Fibroblast of lung (primary cell): ENCODE measurements around the gene RTN4. TPM values are rescaled to one million over a fixed set of nuclear protein-coding genes. Genes with fewer than 3 reads are reported as not detected.
A peak's percentile ranks its signal among the peaks of the same experiment; 100 is the strongest.

Experiments
- DNase-seq, 2 donors: peaks; one replicate each; pipeline versions ENCODE4 v3.0.0 to v3.0.0-alpha.2; 2010; ENCODE audit warnings: low read depth in 2 of 2
- H2AFZ ChIP-seq: 2 replicates; pipeline ENCODE4 v1.5.1; 2012; ENCODE audit warnings: low read length, control low read depth, inconsistent platforms
- H3K27ac ChIP-seq: 2 replicates; pipeline ENCODE4 v1.5.1; 2011; ENCODE audit warnings: low read length, control low read depth; ENCODE audit not compliant: insufficient read depth
- H3K27me3 ChIP-seq: 2 replicates; pipeline ENCODE4 v1.5.1; 2011; ENCODE audit warnings: mild to moderate bottlenecking, low read length; ENCODE audit not compliant: control insufficient read depth, insufficient read depth
- H3K36me3 ChIP-seq: 2 replicates; pipeline ENCODE4 v1.5.1; 2011; ENCODE audit warnings: low read length; ENCODE audit not compliant: control insufficient read depth, insufficient read depth
- H3K4me1 ChIP-seq: 2 replicates; pipeline ENCODE4 v1.5.1; 2011; ENCODE audit warnings: low read length; ENCODE audit not compliant: control insufficient read depth, insufficient read depth; ENCODE audit errors: extremely low read depth
- H3K4me2 ChIP-seq: 2 replicates; pipeline ENCODE4 v1.5.1; 2011; ENCODE audit warnings: low read length, control low read depth; ENCODE audit not compliant: insufficient read depth; ENCODE audit errors: extremely low read depth
- H3K4me3 ChIP-seq, 4 experiments: fragments of 200-600 bp in 1 of 4; sonication (generic) in 1 of 4; replicated peaks in 1 of 4; 2 replicates each; pipeline ENCODE4 v1.5.1; 2011 to 2016; ENCODE audit warnings: low read length in 4 of 4, low read depth in 3 of 4, mild to moderate bottlenecking in 3 of 4, control low read depth in 2 of 4, inconsistent platforms in 1 of 4, mixed read lengths in 1 of 4; ENCODE audit not compliant: insufficient read depth in 1 of 4; ENCODE audit errors: control extremely low read depth in 1 of 4
- H3K79me2 ChIP-seq: 2 replicates; pipeline ENCODE4 v1.5.1; 2012; ENCODE audit warnings: mild to moderate bottlenecking, low read length, inconsistent platforms; ENCODE audit not compliant: control insufficient read depth, insufficient read depth
- H3K9ac ChIP-seq: 2 replicates; pipeline ENCODE4 v1.5.1; 2011; ENCODE audit warnings: mild to moderate bottlenecking, low read length, control low read depth; ENCODE audit not compliant: insufficient read depth
- H3K9me3 ChIP-seq: 2 replicates; pipeline ENCODE4 v1.5.1; 2012; ENCODE audit warnings: low read depth, low read length; ENCODE audit not compliant: control insufficient read depth, insufficient read depth
- H4K20me1 ChIP-seq: 2 replicates; pipeline ENCODE4 v1.5.1; 2011; ENCODE audit warnings: low read length; ENCODE audit not compliant: control insufficient read depth, insufficient read depth; ENCODE audit errors: extremely low read depth
- EZH2 ChIP-seq: IDR thresholded peaks from 2 replicates; pipeline ENCODE4 v1.5.1; 2012; ENCODE audit warnings: low read length, control low read depth, mild to moderate bottlenecking; ENCODE audit errors: missing control alignments
- polyA plus RNA-seq, 2 donors: library from polyadenylated mRNA; depleted of rRNA in 1 of 2; stranded (reverse) in 1 of 2; unstranded in 1 of 2; fragments of >200 nt; gene quantifications; 2 replicates each; pipeline ENCODE4 v1.2.1, GENCODE V29; 2011 to 2012; ENCODE audit warnings: missing spikeins in 1 of 2
- total RNA-seq: library from RNA; depleted of rRNA; stranded (reverse); fragments of >200 nt; gene quantifications from 2 replicates; pipeline ENCODE4 v1.2.1, GENCODE V29; 2014
- TF ChIP-seq, protein P1 (sequence below), 2 donors: IDR thresholded peaks in 1 of 2; conservative IDR thresholded peaks in 1 of 2; 1 replicate in 1 of 2; 2 replicates in 1 of 2; pipeline ENCODE4 v1.5.1; 2011 to 2012; ENCODE audit warnings: low read length in 2 of 2, control low read depth in 1 of 2, inconsistent platforms in 1 of 2, low read depth in 1 of 2, mild to moderate bottlenecking in 1 of 2

The RTN4 gene
- total and polyA plus RNA-seq, 2 donors (not counting 1 experiment from before 2014, with no cell fraction given): 560 to 1,326 TPM

DNA sequence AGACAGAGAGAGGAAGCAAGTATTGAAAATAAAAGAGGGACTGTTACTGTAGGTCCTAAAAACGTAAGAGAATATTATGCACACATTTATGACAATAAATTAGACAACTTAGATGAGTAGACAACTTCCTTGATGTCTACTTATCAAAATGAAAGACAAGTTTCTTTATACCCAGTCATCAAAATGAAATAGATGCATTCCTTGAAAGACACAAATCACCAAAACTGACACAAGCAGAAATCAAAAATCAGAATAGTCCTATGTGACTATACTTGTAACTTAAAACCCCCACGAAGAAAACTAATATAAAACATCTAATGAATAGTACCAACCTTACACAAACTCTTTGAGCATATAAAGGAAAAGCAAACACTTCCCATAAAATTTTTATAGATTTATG lies 14.5 kb downstream of the RTN4 start:
- no peaks in the 10 kb centered on the region for H3K9me3 ChIP-seq
- no peaks in the 10 kb centered on the region for H3K4me1 ChIP-seq
- no peak overlapping the region for H3K4me2 ChIP-seq
- H3K4me3 ChIP-seq: peak overlapping the region in 1 of 4 experiments; percentile 13
- no peak overlapping the region for H3K27ac ChIP-seq
- no peak for DNase-seq
- H2AFZ ChIP-seq: no peak overlapping the region
- peaks cover 100% of the 10 kb centered on the region for H3K79me2 ChIP-seq
- H3K9ac ChIP-seq: no peak overlapping the region
- H3K27me3 ChIP-seq: no peaks in the 10 kb centered on the region
- no peaks in the 10 kb centered on the region for H3K36me3 ChIP-seq
- peaks cover 55% of the 10 kb centered on the region for H4K20me1 ChIP-seq
- no peak for TF ChIP-seq EZH2
- TF ChIP-seq, protein P1, sequence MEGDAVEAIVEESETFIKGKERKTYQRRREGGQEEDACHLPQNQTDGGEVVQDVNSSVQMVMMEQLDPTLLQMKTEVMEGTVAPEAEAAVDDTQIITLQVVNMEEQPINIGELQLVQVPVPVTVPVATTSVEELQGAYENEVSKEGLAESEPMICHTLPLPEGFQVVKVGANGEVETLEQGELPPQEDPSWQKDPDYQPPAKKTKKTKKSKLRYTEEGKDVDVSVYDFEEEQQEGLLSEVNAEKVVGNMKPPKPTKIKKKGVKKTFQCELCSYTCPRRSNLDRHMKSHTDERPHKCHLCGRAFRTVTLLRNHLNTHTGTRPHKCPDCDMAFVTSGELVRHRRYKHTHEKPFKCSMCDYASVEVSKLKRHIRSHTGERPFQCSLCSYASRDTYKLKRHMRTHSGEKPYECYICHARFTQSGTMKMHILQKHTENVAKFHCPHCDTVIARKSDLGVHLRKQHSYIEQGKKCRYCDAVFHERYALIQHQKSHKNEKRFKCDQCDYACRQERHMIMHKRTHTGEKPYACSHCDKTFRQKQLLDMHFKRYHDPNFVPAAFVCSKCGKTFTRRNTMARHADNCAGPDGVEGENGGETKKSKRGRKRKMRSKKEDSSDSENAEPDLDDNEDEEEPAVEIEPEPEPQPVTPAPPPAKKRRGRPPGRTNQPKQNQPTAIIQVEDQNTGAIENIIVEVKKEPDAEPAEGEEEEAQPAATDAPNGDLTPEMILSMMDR (conservative IDR thresholded peaks at IDR 0.05 in 1 of 2, IDR thresholded peaks at IDR 0.05 in 1 of 2; ENCODE audit: low read depth in 1 of 2, low read length in 2 of 2): no peak

DNA sequence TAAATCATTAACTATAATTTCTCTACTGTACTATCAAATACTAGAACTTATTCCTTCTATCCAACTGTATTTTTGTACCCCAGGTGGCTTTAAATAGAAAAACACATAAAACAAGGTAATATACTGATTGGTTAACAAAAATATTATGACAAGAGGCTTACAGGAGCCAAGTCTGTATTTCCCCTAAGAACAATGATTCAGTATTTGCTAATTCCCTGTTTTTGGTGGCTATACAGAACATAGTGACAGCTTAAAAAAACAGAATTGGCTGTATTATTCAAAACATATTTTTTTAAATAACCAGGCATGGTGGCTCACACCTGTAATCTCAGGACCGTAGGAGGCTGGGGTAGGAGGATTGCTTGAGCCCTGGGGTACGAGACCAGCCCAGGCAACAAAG lies 16.3 kb downstream of the RTN4 start:
- Histone ChIP-seq H4K20me1 (peaks cover 59% of the 10 kb centered on the region), H3K27me3 (no peaks in the 10 kb centered on the region), H2AFZ (no peak overlapping the region), H3K79me2 (peaks cover 100% of the 10 kb centered on the region), H3K9me3 (no peaks in the 10 kb centered on the region), H3K4me2 (no peak overlapping the region), H3K36me3 (no peaks in the 10 kb centered on the region), H3K4me3 (peak overlapping the region in 1 of 4 experiments; percentile 11), H3K4me1 (no peaks in the 10 kb centered on the region), H3K9ac (no peak overlapping the region), H3K27ac (no peak overlapping the region)
- DNase-seq: no peak
- no peak for TF ChIP-seq EZH2
- TF ChIP-seq, protein P1 (conservative IDR thresholded peaks at IDR 0.05 in 1 of 2, IDR thresholded peaks at IDR 0.05 in 1 of 2; ENCODE audit: low read depth in 1 of 2, low read length in 2 of 2): no peak

DNA sequence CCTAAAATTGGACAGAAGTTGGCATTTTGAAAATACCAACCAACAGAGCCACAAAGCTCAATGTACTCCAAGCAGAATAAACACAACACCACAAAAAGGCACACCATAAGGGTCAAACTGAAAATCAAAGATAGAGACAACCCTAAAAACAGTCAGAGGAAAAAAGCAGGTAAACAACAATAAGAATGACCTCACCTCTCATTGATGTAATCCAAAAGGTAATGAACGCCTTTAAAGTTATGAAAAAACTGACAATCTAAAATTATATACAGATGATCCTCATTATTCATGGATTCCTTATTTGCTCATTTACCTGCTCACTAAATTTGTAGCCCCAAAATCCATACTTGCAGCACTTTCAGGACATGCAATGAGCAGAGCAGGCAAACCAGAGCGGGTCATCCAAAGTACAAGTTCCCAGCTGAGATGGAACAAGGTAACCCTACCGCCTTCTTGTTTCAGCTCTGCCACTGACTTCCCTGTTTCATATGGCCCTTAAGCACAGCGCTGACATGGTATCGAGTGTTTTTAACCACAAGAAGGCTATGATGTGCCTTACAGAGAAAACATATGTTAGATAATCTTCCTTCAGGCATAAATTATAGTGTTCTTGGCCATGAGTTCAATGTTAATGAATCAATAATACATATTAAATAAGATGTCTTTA lies 17.0 kb downstream of the RTN4 start:
- H4K20me1 ChIP-seq: peaks cover 62% of the 10 kb centered on the region
- peak overlapping the region; percentile 7 for H3K4me2 ChIP-seq
- DNase-seq: no peak
- no peak overlapping the region for H3K4me3 ChIP-seq
- peaks cover 100% of the 10 kb centered on the region for H3K79me2 ChIP-seq
- TF ChIP-seq, protein P1 (conservative IDR thresholded peaks at IDR 0.05 in 1 of 2, IDR thresholded peaks at IDR 0.05 in 1 of 2; ENCODE audit: low read depth in 1 of 2, low read length in 2 of 2): no peak
- no peak for TF ChIP-seq EZH2
- H3K27me3 ChIP-seq: no peaks in the 10 kb centered on the region
- H3K9ac ChIP-seq: no peak overlapping the region
- no peak overlapping the region for H2AFZ ChIP-seq
- no peaks in the 10 kb centered on the region for H3K9me3 ChIP-seq
- no peaks in the 10 kb centered on the region for H3K36me3 ChIP-seq
- no peaks in the 10 kb centered on the region for H3K4me1 ChIP-seq
- no peak overlapping the region for H3K27ac ChIP-seq
